DMS153 treated with DMSO at 0.1 percent for 48 hours (cell line): Measurements from ENCODE around the gene PDE6B.

Experiments
- DNase-seq: peaks from one replicate; lab custom pipeline; 2025; ENCODE audit not compliant: unreplicated experiment; lab: John Stamatoyannopoulos, UW

PDE6B gene

DNA sequence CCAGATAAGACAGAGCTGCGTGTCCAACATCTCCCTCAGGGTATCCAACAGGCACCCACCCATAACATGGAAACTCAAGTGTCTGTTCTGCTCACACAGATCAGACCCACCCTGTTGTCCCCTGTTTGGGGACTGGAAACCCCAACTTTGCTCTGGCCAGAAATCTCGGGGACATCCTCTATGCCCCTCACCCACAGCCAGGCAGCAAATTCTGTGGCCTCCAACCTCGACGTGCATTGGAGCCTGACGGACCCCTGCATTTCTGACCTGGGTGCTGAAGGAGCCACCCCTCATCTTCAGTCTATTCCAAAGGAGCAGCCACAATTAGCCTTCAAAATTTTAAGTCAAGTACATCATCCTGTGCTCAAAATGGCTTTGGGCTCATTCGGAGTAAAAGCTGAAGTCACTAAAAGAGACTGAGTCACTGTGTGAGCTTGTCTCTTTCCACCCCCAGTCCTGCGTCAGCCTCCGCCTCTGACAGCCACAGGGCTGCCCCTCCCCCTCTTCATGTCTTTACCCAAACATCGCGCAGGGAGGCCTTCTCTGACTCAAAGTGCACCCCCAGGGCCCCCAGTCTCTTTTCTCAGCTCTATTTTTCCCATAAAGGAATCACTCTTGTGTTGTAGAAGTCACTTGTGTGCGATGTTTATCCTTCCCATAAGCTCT is 24.4 kb upstream of the PDE6B start:
- DNase-seq, result no peak

GRCh38 chr4:601612-602558 is 23.5 kb upstream of the PDE6B start:
- DNase-seq, result no peak

DNA sequence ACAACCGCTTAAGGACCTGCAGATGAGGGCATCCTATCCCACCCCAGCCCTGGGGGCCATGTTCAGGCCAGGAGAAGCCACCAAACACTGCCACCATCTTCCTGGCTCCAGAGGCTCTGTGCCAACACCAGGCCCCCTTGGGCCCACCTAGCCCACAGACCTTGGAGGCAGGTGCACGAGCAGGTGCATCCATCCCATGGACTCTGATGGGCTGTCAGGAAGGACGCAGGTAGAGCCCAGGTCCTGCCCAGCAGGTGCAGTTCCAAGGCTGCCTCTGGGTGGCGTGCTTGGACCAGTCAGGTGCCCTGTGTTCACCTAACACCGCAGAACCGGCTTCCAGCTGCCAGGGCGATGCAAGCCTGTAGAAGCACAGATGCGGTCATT is 22.8 kb upstream of the PDE6B start:
- DNase-seq, result no peak

DNA sequence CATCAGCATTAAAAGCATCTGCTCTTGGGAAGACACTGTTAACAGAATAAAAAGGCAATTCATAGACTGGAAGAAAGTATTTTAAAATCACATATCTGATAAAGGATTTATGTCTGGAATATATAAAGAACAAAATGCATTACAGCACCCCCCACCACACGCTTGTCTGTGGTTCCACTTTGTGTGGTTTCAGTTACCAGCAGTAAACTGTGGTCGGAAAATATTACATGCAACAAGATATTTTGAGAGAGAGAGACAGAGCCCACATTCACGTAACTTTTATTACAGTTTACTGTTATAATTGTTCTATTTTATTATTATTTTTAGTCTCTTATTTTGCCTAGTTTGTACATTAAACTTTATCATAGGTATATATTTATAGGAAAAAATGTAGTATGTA is 21.2 kb upstream of the PDE6B start:
- no peak for DNase-seq

DNA sequence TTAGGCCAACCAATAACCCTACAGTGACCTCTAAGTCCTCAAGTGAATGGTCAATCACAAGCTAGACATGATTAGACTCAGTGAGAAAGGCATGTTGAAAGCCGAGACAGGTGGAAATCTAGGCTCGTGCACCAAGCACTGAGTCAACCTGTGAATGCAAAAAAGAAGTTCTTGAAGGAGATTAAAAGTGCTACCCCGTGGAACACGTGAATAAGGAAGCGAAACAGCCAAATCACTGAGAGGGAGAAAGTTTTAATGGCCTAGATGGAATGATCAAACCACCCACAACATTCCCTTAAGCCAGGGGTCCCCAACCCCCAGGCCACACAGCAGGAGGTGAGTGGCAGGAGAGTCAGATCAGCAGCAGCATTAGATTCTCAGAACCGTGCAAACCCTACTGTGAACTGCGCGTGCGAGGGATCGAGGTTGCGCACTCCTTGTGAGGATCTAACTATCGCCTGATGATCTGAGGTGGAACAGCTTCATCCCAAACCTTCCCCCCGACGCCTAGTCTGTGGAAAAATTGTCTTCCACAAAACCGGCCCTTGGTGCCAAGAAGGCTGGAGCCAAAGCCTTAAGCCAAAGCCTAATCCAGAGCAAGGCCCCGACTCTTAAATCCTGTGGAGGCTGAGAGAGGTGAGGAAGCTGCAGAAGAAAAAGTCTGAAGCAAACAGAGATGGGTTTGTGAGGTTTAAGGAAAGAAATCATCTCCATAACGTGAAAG is 19.5 kb upstream of the PDE6B start:
- no peak for DNase-seq

DNA sequence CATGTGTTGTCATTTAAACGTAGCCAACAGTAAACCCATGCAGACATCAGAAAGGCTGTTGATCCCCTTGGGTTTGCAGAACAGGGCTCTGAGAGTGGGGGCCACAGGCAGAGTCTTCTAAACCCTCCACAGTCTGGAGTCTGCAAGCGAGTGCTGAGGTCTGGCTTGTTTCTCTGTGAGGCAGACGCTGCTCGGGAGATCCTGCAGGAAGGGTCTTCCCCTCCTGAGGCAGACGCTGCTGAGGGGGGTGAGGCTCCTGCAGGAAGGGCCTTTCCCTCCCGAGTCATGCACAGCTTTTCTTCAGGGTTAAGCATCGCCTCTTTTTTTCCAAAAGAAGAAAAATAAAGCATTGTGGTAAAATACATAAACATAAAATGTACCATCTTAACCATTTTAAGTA is 17.1 kb upstream of the PDE6B start:
- DNase-seq, result no peak

DNA sequence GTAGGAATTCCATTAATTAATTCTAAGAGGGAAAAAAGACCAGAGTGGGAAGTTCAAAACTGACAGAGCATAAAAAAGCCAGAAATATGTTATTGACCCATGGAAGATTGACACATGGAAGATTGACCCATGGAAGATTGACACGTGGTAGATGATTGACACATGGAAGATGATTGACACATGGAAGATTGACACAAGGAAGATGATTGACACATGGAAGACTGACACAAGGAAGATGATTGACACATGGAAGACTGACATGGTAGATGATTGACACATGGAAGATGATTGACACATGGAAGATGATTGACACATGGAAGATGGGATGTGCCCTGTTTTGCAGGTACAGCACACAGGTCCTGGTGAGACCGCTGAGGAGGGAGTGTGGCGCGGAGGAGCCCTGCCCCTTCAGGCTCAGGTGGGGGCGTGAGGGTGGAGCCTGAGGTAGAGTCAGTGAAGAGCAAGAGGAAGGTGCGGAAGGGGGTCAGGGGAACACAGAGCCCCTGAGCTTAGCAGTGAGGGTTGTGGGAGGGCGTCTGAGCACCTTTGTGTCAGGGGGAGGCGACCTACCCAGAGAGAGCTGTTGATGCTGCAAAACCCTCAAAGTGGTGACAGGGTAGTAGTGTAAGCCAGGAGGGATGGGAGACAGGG is 15.8 kb upstream of the PDE6B start:
- no peak for DNase-seq

GRCh38 chr4:610411-611261 is 14.7 kb upstream of the PDE6B start:
- DNase-seq, result no peak

DNA sequence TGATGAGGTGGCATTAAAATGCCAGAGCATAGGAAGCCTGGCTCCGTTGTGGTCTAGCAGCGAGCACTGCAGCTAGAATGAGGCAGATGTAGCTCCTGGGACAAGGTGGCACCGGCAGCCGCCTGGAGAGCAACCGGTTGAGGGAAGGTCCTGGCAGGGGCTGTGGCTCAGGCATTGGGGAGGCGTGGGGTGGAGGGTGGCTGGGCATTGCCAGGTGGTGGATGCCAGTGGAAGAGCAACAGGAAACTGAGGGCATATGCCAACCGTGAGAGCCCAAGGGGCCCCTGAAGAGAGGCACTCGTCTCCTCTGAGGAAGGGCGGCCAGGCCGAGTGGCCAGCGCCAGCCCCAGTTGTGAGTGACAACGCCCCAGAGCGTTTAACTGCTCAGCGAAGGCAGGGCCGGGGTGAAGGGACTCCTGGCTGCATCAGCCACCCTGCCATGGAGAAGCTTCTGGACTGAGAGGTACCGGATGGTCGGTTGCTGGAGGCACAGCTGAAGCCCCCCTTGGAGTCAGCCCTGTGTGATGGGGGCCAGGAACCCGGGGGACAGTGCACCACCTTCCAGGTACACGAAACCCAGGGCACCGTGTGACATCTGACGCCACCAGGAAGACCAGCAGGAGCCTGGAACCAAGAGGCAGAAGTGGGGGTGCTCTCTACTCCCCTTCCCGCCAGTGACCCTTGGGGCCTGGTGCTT is 13.2 kb upstream of the PDE6B start:
- DNase-seq, result no peak

DNA sequence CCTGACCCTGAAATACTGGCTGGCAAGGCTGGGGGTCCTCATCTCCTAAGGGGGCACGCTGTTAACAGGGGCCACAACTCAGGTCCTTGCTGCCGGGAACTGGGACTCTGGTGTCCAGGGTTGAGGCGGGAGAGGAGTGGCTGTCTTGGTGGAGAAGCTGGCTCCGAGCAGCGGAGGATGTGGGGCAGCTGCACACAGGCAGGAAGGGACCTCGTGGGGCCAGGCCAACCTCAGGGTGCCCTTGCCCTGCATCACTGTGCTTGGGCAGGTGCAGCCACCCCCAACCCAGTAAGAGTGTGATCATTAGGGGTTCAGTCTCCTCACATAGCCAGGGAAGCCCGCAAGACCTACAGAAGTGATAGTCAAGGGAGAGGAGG is 12.6 kb upstream of the PDE6B start:
- DNase-seq, result no peak

- no peak for DNase-seq
Observed at GRCh38 chr4:613126-613525, 12.2 kb upstream of the PDE6B start.

DNA sequence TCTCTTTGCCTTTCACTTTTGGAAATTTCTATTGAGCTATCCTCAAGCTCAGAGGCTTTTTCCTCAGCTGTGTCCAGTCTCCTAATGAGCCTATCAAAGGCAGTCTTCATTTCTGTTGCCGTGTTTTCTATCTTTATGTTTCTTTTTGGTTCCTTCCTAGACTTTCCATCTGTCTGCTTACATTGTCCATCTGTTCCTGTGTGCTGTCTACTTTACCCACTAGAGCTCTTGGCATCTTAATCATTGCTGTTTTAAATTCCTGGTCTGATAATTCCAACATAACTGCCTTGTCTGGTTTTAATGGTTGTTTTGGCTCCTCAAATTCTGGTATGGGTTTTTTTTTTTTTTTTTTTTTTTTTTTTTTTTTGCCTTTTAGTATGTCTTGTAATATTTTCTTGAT is 9.3 kb upstream of the PDE6B start:
- no peak for DNase-seq

DNA sequence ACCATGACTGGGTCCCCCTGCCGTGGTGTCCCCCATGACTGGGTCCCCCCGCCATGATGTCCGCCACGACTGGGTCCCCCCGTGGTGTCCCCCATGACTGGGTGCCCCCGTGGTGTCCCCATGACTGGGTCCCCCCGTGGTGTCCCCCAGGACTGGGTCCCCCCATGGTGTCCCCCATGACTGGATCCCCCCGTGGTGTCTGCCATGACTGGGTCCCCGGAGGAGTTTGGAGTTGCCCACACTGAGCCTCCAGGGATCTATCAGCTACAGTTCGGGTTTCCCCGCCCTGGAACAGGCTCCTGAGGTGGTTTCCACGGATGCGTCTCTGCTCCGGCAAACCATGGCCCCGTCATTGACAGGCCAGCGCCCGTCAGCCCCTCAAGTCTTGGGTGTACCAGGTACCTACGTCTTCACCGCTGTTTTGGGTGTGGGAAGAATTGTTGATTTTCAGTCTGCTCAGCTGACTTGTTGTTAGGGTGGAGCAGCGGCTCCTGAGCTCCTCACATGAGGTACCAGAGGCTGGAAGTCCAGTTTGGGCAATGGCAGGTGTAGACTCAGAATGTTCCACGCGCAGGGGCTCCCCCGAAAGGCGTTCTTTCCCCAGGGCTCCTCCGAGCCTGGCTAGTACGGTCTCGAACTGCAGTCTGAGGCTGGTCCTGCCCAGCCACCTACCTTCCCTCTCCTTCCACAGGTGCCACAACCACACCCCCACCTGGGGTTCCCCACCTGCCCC is 8.3 kb upstream of the PDE6B start:
- no peak for DNase-seq

- DNase-seq, result no peak
Observed at GRCh38 chr4:617644-618641, 7.4 kb upstream of the PDE6B start.

DNA sequence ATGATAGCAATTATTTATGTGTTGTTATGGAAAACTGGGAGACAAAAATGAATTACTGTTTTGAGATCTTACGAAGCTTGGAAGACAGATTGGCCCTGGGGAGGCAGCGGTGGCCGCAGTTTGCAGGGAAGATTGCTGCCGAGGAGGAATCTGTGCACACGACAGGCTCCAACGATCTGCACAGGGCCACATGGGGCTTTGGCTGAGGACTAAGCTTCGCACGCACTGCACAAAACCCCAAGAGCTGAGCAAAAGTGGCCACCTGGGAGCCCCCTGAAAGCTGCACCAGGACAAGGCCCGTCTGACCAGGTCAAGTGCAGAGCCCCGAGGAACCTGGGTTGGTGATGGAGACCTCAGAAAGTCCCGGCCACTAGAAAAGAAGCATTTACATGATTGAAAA is 5.2 kb upstream of the PDE6B start:
- DNase-seq, result no peak

DNA sequence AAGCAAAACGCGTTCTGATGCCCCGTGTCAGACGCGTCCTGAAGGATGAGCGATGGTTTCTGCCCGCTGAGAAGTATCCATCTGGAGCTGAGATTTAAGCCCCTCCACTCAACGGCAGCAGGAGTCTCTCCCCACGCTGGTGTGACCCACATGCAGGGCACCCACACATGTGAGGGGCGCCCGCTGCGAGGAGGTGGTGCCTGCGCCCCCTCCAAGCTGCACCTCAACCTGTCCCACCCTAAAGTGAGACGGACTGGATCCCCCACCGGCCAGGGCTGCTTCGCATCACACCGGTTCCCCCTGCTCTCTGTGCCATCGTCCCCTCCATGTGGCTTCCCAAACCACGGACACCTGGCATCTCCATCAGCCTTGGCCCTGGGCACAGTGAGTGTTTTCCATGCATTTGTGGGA is 4.5 kb upstream of the PDE6B start:
- DNase-seq, result no peak

GRCh38 chr4:621296-622070 is 3.9 kb upstream of the PDE6B start:
- DNase-seq, result no peak
